ENCODE measurements around the gene SLC5A4.
"Not testable (repeated sequence)": the region's sequence is repeated elsewhere in the genome, so short reads cannot be mapped to it uniquely, and the experiment has no call there.

SLC5A4 gene

DNA sequence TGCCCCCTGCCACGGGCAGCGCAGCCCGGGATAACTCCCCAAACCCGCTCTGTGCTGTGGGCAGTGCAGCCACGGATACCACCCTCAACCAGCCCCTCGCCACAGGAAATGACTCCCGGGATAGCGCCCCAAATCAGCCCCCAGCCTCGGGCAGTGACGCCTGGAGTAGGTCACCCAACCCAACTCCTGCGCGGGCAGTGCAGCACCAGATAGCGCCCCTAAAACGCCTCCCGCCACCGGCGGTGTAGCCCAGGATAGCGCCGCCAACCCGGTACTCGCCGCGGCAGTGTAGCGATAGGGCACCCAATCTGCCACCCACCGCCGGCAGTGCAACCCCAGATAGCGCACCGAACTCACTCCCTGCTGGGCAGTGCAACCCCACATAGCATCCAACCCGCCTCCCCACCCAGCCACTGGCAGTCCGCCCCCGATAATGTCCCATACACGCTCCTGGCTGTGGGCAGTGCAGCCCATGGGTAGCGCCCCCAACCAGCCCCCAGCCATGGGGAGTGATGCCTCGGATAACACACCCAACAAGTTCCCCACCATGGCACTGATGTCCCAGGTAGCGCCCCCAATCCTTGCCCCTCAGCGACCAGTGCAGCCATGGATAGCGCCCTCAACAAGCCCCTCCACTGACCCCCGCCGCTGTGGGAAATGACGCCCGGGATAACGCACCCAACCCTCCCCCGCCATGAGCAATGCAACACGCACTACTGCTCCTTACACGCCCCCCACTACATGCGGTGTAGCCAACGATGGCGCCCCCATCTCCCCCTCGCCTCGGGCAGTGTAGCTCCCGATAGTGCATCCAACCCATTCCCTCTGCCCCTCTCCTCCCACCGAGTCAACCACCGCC lies 51.7 kb downstream of the SLC5A4 start:
- TF ChIP-seq ZFX (IDR thresholded peaks at IDR 0.05): no peak
- TF ChIP-seq, protein P1, sequence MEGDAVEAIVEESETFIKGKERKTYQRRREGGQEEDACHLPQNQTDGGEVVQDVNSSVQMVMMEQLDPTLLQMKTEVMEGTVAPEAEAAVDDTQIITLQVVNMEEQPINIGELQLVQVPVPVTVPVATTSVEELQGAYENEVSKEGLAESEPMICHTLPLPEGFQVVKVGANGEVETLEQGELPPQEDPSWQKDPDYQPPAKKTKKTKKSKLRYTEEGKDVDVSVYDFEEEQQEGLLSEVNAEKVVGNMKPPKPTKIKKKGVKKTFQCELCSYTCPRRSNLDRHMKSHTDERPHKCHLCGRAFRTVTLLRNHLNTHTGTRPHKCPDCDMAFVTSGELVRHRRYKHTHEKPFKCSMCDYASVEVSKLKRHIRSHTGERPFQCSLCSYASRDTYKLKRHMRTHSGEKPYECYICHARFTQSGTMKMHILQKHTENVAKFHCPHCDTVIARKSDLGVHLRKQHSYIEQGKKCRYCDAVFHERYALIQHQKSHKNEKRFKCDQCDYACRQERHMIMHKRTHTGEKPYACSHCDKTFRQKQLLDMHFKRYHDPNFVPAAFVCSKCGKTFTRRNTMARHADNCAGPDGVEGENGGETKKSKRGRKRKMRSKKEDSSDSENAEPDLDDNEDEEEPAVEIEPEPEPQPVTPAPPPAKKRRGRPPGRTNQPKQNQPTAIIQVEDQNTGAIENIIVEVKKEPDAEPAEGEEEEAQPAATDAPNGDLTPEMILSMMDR (conservative IDR thresholded peaks at IDR 0.05): no peak
- peak overlapping the region; percentile 77 for H3K27ac ChIP-seq

DNA sequence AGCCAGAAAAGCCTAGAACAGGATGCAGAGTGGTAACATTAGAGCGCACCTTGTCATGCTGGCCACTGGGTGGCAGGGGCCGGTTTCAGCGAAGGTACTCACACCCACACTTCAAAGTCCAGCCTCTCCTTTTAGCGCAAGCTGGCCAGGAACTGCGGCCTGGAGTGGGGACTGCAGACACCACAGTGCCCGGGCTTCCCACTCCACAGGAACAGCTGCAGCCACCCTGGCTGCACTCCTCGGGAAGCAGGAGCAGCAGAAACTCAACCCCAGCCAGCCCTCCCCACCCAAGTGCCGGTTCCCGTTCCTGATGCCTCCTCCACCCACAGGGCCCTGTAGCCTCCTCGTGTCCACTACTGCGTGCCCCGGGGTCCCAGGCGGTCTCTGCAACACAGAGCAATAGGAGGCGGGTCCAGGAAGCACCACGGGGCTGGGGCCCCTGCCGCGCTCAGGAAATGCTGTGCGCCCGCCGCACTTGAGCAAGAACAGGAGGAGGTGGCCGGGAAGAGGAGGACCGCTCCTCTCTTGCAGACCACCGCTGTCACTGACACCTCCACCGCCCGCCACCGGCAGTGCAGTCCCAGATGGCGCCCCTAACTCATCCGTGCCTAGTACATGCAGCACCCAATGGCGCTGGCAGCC lies 52.5 kb downstream of the SLC5A4 start:
- TF ChIP-seq ZFX (IDR thresholded peaks at IDR 0.05): no peak
- TF ChIP-seq, protein P1 (conservative IDR thresholded peaks at IDR 0.05): peak; percentile 85

DNA sequence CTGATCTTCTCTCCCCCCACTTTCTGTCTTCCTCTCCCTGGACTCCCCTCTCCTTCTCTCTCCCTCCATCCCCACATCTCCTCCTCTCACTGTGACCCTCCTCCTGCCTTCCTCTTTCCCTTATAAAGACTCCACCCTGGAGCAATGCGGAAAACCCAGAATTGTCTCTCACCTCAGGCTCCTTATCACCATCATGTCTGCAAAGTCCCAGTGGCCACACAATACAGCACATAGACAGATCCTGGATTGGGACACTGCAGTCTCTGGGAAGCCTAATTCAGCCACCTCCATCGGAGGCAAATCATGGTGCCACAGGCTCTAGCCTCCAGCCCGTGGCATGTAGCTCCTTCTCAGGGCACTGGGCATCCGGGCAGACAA lies 53.0 kb downstream of the SLC5A4 start:
- peak overlapping the region; percentile 20; the same call in 1 of the 2 replicates for H3K27ac ChIP-seq
- TF ChIP-seq, protein P1 (conservative IDR thresholded peaks at IDR 0.05): no peak
- TF ChIP-seq ZFX (IDR thresholded peaks at IDR 0.05): no peak

More for the DNA sequence above, 52.5 kb downstream of the SLC5A4 start:
- peak overlapping the region; percentile 77; the same call in 1 of the 2 replicates for H3K27ac ChIP-seq

DNA sequence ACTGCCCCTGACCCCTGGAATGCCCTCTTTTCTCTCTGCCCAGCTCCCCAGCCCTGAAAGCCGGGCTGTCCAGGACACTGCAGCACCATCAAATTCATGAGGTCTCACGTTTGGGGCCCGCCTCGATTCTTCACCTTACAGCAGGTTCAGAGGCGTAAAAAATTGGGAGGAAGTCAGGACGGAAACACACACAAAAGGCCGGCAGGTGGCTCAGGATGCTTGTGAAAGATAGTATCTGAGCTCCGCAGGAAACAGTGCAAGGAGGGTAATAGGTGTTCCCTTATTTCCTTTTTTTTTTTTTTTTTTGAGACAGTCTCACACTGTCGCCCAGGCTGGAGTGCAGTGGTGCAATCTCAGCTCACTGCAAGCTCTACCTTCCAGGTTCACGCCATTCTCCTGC lies 54.4 kb downstream of the SLC5A4 start:
- H3K27ac ChIP-seq: no peak overlapping the region
- no peak for TF ChIP-seq ZFX (IDR thresholded peaks at IDR 0.05)
- TF ChIP-seq, protein P1 (conservative IDR thresholded peaks at IDR 0.05): no peak

DNA sequence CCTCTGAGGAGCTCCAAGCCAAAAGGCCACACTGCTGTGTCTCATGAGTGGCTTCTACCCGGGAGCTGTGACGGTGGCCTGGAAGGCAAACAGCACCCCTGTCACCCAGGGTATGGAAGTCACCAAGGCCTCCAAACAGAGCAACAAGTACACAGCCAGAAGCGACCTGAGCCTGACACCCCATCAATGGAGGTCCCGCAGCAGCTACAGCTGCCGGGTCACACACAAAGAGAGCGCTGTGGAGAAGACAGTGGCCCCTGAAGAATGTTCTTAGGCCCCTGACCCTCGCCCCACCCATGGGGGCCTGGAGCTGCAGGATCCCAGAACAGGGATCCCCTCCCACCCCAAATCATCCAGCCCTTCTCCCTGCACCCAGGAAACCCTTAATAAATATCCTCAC lies 55.2 kb downstream of the SLC5A4 start:
- H3K27ac ChIP-seq: no peak overlapping the region

DNA sequence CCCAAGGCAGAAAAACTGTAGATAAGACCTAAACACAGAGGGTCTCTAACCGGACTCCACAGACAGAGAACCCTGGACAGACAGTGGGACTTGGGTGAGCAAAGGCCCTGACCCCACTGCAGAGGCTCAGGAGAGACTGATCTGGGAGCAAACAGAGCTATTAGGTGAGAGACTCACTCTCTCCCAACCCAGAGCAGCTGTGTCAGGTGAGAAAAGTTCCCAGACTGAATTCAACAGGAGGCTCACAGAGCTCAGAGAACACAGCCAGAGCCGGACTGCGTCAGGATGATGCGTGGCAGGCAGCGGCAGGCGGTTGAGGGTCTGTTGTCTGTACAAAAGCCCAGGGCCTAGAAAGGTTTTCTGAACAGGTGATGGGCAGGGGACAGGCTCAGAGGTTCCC lies 55.8 kb downstream of the SLC5A4 start:
- no peak for TF ChIP-seq ZFX (IDR thresholded peaks at IDR 0.05)
- TF ChIP-seq, protein P1 (conservative IDR thresholded peaks at IDR 0.05): no peak
- no peak overlapping the region for H3K27ac ChIP-seq

More for the DNA sequence above, 55.2 kb downstream of the SLC5A4 start:
- TF ChIP-seq, protein P1 (conservative IDR thresholded peaks at IDR 0.05): no peak
- TF ChIP-seq ZFX (IDR thresholded peaks at IDR 0.05): no peak

DNA sequence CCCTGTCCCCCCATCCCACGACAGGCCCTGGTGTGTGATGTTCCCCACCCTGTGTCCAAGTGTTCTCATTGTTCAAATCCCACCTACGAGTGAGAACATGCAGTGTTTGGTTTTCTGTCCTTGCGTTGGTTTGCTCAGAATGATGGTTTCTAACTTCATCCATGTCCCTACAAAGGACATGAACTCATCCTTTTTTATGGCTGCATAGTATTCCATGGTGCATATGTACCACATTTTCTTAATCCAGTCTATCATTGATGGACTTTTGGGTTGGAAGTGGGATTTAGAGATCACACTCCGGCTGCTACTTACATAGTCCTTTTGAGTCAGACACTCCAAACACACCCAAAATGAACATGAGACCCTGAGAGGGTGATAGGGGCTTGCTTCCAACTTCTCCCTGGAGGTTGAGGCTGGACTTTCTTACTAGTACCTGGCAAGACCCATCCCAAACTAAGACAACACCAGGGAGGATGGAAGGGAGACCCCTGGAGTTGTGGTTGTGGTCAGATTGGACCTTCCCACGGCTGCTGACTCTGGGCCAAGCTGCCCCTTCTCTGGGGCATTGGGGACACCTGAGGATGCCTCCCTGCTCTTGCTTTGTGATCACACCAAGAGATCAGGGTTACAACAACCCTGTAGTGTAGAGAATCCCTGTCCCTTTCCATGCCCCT lies 57.5 kb downstream of the SLC5A4 start:
- not testable (repeated sequence) for H3K27ac ChIP-seq

DNA sequence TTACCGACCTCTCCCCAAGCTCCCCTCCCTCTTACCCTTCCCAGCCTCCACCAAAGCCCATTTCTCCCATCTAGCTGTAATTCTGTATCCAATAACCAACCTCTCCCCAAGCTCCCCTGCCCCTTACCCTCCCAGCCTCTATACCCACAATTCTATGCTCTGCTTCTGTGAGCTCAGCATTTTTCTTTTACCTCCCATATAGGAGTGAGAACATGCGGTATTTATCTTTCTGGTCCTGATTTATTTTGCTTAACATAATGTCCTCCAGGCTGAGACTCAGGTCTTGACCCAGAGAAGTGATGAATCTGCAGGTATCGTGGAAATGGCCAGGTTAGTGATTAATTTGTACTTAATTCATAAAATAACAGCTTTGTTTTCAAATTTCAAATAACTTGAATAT lies 59.2 kb downstream of the SLC5A4 start:
- H3K27ac ChIP-seq: not testable (repeated sequence)

DNA sequence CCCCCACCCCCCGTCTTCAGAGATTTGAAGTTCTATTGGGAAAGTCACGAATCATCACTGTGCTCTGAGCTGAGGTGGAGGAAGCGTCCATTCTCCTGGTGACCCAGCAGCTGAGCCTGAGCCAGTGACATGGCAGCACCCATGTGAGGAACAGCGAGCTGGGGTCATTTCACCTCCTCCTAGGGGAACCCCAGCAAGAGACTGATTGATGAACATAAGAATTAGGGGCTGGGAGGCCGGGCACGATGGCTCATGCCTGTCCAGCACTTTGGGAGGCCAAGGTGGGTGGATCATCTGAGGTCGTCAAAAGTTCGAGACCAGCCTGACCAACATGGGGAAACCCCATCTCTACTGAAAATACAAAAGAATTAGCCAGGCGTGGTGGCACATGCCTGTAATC lies 61.8 kb downstream of the SLC5A4 start:
- not testable (repeated sequence) for H3K27ac ChIP-seq

DNA sequence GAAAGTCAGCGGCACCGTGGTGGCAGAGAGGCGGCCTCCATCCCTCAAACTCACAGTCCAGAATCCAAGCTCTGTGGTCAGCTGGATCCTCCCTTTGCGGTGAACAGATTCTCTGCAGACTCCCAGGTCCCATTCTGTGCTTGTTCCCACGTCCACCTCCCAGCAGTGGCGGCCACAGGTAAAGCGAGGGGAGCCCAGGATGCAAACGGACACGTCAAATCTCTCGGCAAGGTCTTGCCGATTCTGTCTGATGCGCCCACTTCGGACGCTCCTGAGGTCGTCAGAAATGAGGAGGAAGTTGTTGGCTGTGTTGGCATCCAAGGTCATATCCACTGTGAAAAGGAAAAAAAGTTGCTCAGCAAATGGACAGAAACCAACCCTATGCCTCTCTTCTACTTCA lies 64.1 kb downstream of the SLC5A4 start:
- H3K27ac ChIP-seq: not testable (repeated sequence)
